ENCODE results near the gene LDHD.

LDHD gene

GRCh38 chr16:75105306-75106061 lies 11.1 kb downstream of the LDHD start:
- no peak overlapping the region for H3K27ac ChIP-seq (ENCODE audit: low read length)

GRCh38 chr16:75104836-75105235 lies 11.7 kb downstream of the LDHD start:
- Histone ChIP-seq H3K36me3 (ENCODE audit: insufficient read depth, low read depth, low read length) (peaks cover 17% of the 10 kb centered on the region), H3K27ac (ENCODE audit: low read length) (no peak overlapping the region), H3K9ac (ENCODE audit: low read depth, low read length) (no peak overlapping the region), H3K27me3 (ENCODE audit: insufficient read depth, low read length) (no peaks in the 10 kb centered on the region), H3K4me3 (ENCODE audit: low read length) (no peak overlapping the region), H3K9me3 (ENCODE audit: insufficient read depth, low read depth, low read length) (no peaks in the 10 kb centered on the region), H3K4me1 (ENCODE audit: insufficient read depth, low read length) (peaks cover 7% of the 10 kb centered on the region)

More at GRCh38 chr16:75105306-75106061, 11.1 kb downstream of the LDHD start:
- H3K9ac ChIP-seq (ENCODE audit: low read depth, low read length), result no peak overlapping the region
- peaks cover under 1% of the 10 kb centered on the region for H3K4me1 ChIP-seq (ENCODE audit: insufficient read depth, low read length)
- H3K36me3 ChIP-seq (ENCODE audit: insufficient read depth, low read depth, low read length), result peaks cover 17% of the 10 kb centered on the region
- no peaks in the 10 kb centered on the region for H3K9me3 ChIP-seq (ENCODE audit: insufficient read depth, low read depth, low read length)
- no peak overlapping the region for H3K4me3 ChIP-seq (ENCODE audit: low read length)
- H3K27me3 ChIP-seq (ENCODE audit: insufficient read depth, low read length), result no peaks in the 10 kb centered on the region

GRCh38 chr16:75103994-75104393 lies 12.6 kb downstream of the LDHD start:
- Histone ChIP-seq H3K4me3 (ENCODE audit: low read length) (no peak overlapping the region), H3K4me1 (ENCODE audit: insufficient read depth, low read length) (peaks cover 15% of the 10 kb centered on the region), H3K36me3 (ENCODE audit: insufficient read depth, low read depth, low read length) (peaks cover 17% of the 10 kb centered on the region), H3K9ac (ENCODE audit: low read depth, low read length) (no peak overlapping the region), H3K27ac (ENCODE audit: low read length) (no peak overlapping the region), H3K9me3 (ENCODE audit: insufficient read depth, low read depth, low read length) (no peaks in the 10 kb centered on the region), H3K27me3 (ENCODE audit: insufficient read depth, low read length) (no peaks in the 10 kb centered on the region)

GRCh38 chr16:75102595-75102994 lies 14.0 kb downstream of the LDHD start:
- peaks cover 17% of the 10 kb centered on the region for H3K36me3 ChIP-seq (ENCODE audit: insufficient read depth, low read depth, low read length)
- peaks cover 29% of the 10 kb centered on the region for H3K4me1 ChIP-seq (ENCODE audit: insufficient read depth, low read length)
- H3K4me3 ChIP-seq (ENCODE audit: low read length), result no peak overlapping the region
- no peaks in the 10 kb centered on the region for H3K9me3 ChIP-seq (ENCODE audit: insufficient read depth, low read depth, low read length)
- H3K27ac ChIP-seq (ENCODE audit: low read length), result no peak overlapping the region
- H3K9ac ChIP-seq (ENCODE audit: low read depth, low read length), result no peak overlapping the region
- H3K27me3 ChIP-seq (ENCODE audit: insufficient read depth, low read length), result no peaks in the 10 kb centered on the region

- Histone ChIP-seq H3K4me3 (ENCODE audit: low read length) (no peak overlapping the region), H3K9me3 (ENCODE audit: insufficient read depth, low read depth, low read length) (no peaks in the 10 kb centered on the region), H3K9ac (ENCODE audit: low read depth, low read length) (no peak overlapping the region), H3K27me3 (ENCODE audit: insufficient read depth, low read length) (no peaks in the 10 kb centered on the region), H3K27ac (ENCODE audit: low read length) (no peak overlapping the region), H3K36me3 (ENCODE audit: insufficient read depth, low read depth, low read length) (peaks cover 10% of the 10 kb centered on the region), H3K4me1 (ENCODE audit: insufficient read depth, low read length) (peaks cover 36% of the 10 kb centered on the region)
These were observed 14.9 kb downstream of the LDHD start for GRCh38 chr16:75101635-75102034.

- H3K4me1 ChIP-seq (ENCODE audit: insufficient read depth, low read length), result peaks cover 43% of the 10 kb centered on the region
- no peak overlapping the region for H3K9ac ChIP-seq (ENCODE audit: low read depth, low read length)
- H3K36me3 ChIP-seq (ENCODE audit: insufficient read depth, low read depth, low read length), result peaks cover 6% of the 10 kb centered on the region; the same call in 1 of the 2 replicates
- no peak overlapping the region for H3K27ac ChIP-seq (ENCODE audit: low read length)
- no peak overlapping the region for H3K4me3 ChIP-seq (ENCODE audit: low read length)
- no peaks in the 10 kb centered on the region for H3K27me3 ChIP-seq (ENCODE audit: insufficient read depth, low read length)
- no peaks in the 10 kb centered on the region for H3K9me3 ChIP-seq (ENCODE audit: insufficient read depth, low read depth, low read length)
These were observed 16.0 kb downstream of the LDHD start for GRCh38 chr16:75100603-75100990.

GRCh38 chr16:75099738-75100602 lies 16.6 kb downstream of the LDHD start:
- Histone ChIP-seq H3K4me1 (ENCODE audit: insufficient read depth, low read length) (peaks cover 43% of the 10 kb centered on the region), H3K27ac (ENCODE audit: low read length) (no peak overlapping the region), H3K27me3 (ENCODE audit: insufficient read depth, low read length) (no peaks in the 10 kb centered on the region), H3K36me3 (ENCODE audit: insufficient read depth, low read depth, low read length) (peaks cover 7% of the 10 kb centered on the region), H3K4me3 (ENCODE audit: low read length) (no peak overlapping the region), H3K9ac (ENCODE audit: low read depth, low read length) (no peak overlapping the region), H3K9me3 (ENCODE audit: insufficient read depth, low read depth, low read length) (no peaks in the 10 kb centered on the region)

GRCh38 chr16:75099075-75099667 lies 17.4 kb downstream of the LDHD start:
- peaks cover 43% of the 10 kb centered on the region for H3K4me1 ChIP-seq (ENCODE audit: insufficient read depth, low read length)
- no peaks in the 10 kb centered on the region for H3K27me3 ChIP-seq (ENCODE audit: insufficient read depth, low read length)
- no peak overlapping the region for H3K27ac ChIP-seq (ENCODE audit: low read length)
- peaks cover 15% of the 10 kb centered on the region for H3K36me3 ChIP-seq (ENCODE audit: insufficient read depth, low read depth, low read length)
- H3K9ac ChIP-seq (ENCODE audit: low read depth, low read length), result no peak overlapping the region
- no peaks in the 10 kb centered on the region for H3K9me3 ChIP-seq (ENCODE audit: insufficient read depth, low read depth, low read length)
- no peak overlapping the region for H3K4me3 ChIP-seq (ENCODE audit: low read length)

- peaks cover 43% of the 10 kb centered on the region for H3K4me1 ChIP-seq (ENCODE audit: insufficient read depth, low read length)
- H3K9ac ChIP-seq (ENCODE audit: low read depth, low read length), result 0 out of 2 replicates have a peak overlapping the region, but pooled peaks have one; percentile 15
- H3K36me3 ChIP-seq (ENCODE audit: insufficient read depth, low read depth, low read length), result peaks cover 15% of the 10 kb centered on the region
- H3K27ac ChIP-seq (ENCODE audit: low read length), result no peak overlapping the region
- no peaks in the 10 kb centered on the region for H3K9me3 ChIP-seq (ENCODE audit: insufficient read depth, low read depth, low read length)
- H3K27me3 ChIP-seq (ENCODE audit: insufficient read depth, low read length), result no peaks in the 10 kb centered on the region
- H3K4me3 ChIP-seq (ENCODE audit: low read length), result no peak overlapping the region
These were observed 18.4 kb downstream of the LDHD start for GRCh38 chr16:75097941-75098901.

- no peaks in the 10 kb centered on the region for H3K27me3 ChIP-seq (ENCODE audit: insufficient read depth, low read length)
- H3K27ac ChIP-seq (ENCODE audit: low read length), result no peak overlapping the region
- peaks cover 49% of the 10 kb centered on the region for H3K4me1 ChIP-seq (ENCODE audit: insufficient read depth, low read length)
- no peak overlapping the region for H3K4me3 ChIP-seq (ENCODE audit: low read length)
- no peak overlapping the region for H3K9ac ChIP-seq (ENCODE audit: low read depth, low read length)
- H3K9me3 ChIP-seq (ENCODE audit: insufficient read depth, low read depth, low read length), result no peaks in the 10 kb centered on the region
- peaks cover 9% of the 10 kb centered on the region; the same call in 1 of the 2 replicates for H3K36me3 ChIP-seq (ENCODE audit: insufficient read depth, low read depth, low read length)
These were observed 19.3 kb downstream of the LDHD start for GRCh38 chr16:75097191-75097761.
